SK-N-MC (cell line): ENCODE data around the gene PDCD11.

ENCODE experiments used
- DNase-seq: peaks from one replicate; pipeline ENCODE4 v3.0.0-alpha.2; 2011; ENCODE audit warnings: low read depth, low spot score
- H3K27ac ChIP-seq: fragments of 200-600 bp; sonication (generic); 2 replicates; pipeline ENCODE4 v1.5.1; 2016; ENCODE audit warnings: mixed run types
- H3K36me3 ChIP-seq: fragments of 200-600 bp; sonication (generic); 2 replicates; pipeline ENCODE4 v1.6.1; 2017; ENCODE audit warnings: antibody characterized with exemption, low read length, mixed read lengths; ENCODE audit not compliant: insufficient read depth
- H3K4me3 ChIP-seq: fragments of 200-600 bp; sonication (generic); 2 replicates; pipeline ENCODE4 v1.5.1; 2016
- H3K9ac ChIP-seq: fragments of 200-600 bp; sonication (generic); 2 replicates; pipeline ENCODE4 v1.8.0; 2017; ENCODE audit warnings: mixed run types, mixed read lengths; ENCODE audit not compliant: insufficient read length
- H3K9me3 ChIP-seq: fragments of 200-600 bp; sonication (generic); 2 replicates; pipeline ENCODE4 v1.6.1; 2017; ENCODE audit warnings: low read depth, mild to moderate bottlenecking, antibody characterized with exemption, low read length, moderate library complexity, mixed read lengths
- EZH2 ChIP-seq: fragments of 200-600 bp; sonication (generic); IDR thresholded peaks from one replicate; pipeline ENCODE4 v1.6.1; 2017; ENCODE audit warnings: antibody characterized with exemption
- FOXP2 ChIP-seq: optimal IDR thresholded peaks from 2 replicates; pipeline ENCODE3; 2011; ENCODE audit warnings: mild to moderate bottlenecking, moderate library complexity; ENCODE audit not compliant: insufficient read depth; ENCODE audit errors: extremely low read length, control extremely low read depth
- POLR2AphosphoS5 ChIP-seq: IDR thresholded peaks from 2 replicates; pipeline ENCODE4 v1.6.1; 2012; ENCODE audit warnings: mild to moderate bottlenecking, low read depth, low read length, borderline replicate concordance

Gene PDCD11

GRCh38 chr10:103458720-103459119 is 62.3 kb downstream of the PDCD11 start, which contains the start of gene CALHM1:
Gene CALHM1, minus strand, starts transcription at chr10:103458900. Its CDS starts 149 bp downstream, at chr10:103458751.
- no peak within 1 kb of the TSS for H3K4me3 ChIP-seq
- H3K9ac ChIP-seq: no peak within 1 kb of the TSS
- H3K9me3 ChIP-seq: no peaks in the 10 kb centered on the region
- H3K36me3 ChIP-seq: no peaks in the 10 kb centered on the region
- TF ChIP-seq EZH2 (no peak), FOXP2 (no peak), POLR2AphosphoS5 (no peak)
- H3K27ac ChIP-seq: no peak within 1 kb of the TSS
- no peak for DNase-seq

GRCh38 chr10:103459615-103460014 is 63.2 kb downstream of the PDCD11 start:
- no peak for TF ChIP-seq POLR2AphosphoS5
- TF ChIP-seq EZH2: no peak
- TF ChIP-seq FOXP2: no peak
- H3K27ac ChIP-seq: no peak overlapping the region
- no peaks in the 10 kb centered on the region for H3K9me3 ChIP-seq
- DNase-seq: no peak
- H3K9ac ChIP-seq: no peak overlapping the region
- H3K4me3 ChIP-seq: no peak overlapping the region
- H3K36me3 ChIP-seq: no peaks in the 10 kb centered on the region

DNA sequence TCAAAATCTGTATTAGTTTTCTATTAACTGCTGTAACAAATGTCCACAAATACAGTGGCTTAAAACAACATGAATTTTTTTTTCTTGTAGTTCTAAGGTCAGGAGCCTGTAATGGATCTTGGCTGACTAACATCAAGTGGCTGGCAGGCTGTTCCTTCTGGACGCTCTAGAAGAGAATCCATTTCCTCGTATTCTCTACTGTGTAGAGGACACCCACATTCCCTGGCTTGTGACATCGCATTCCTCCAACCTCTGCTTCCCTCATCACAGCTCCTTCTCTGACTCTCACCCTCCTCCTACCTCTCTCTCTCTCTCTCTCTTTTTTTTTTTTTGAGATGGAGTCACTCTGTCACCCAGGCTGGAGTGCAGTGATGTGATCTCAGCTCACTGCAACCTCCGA is 67.1 kb downstream of the PDCD11 start:
- no peak for DNase-seq
- no peak overlapping the region for H3K4me3 ChIP-seq
- no peaks in the 10 kb centered on the region for H3K36me3 ChIP-seq
- no peaks in the 10 kb centered on the region for H3K9me3 ChIP-seq
- H3K27ac ChIP-seq: no peak overlapping the region
- TF ChIP-seq FOXP2 (no peak), EZH2 (no peak), POLR2AphosphoS5 (no peak)
- no peak overlapping the region for H3K9ac ChIP-seq

DNA sequence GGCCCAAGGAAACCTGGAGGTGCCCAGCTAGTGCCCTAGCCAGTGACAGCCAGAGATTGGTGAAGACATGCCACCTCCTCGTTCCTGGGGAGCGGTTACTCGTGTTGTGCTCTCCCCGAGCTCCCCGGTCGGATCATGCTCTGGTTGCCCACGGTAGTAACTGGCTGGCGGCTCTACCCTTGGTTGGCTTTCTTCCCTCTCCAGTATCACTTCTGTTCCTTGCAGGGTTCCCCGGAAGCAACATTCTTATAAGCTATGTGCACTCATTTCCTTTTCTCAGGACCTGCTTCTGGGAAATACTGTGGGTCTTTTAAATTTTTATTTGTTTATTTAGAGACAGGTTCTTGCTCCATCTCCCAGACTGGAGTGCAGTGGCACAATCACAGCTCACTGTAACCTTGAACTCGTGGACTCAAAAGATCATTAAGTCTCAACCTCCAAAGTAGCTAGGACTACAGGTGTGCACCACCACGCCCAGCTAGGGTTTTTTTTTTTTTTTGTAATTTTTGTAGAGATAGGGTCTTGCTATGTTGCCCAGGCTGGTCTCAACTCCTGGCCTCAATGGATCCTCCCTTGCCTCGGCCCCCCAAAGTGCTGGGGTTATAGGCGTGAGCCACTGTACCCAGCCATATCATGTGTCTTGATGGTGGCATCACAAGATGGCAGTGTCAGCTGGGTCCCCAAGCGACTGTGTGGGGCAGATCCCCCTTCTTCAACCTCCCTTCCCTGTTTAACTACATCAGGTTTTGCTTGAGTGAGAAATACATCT is 69.2 kb downstream of the PDCD11 start:
- Histone ChIP-seq H3K4me3 (no peak overlapping the region), H3K9ac (no peak overlapping the region), H3K27ac (no peak overlapping the region), H3K36me3 (no peaks in the 10 kb centered on the region), H3K9me3 (no peaks in the 10 kb centered on the region)
- no peak for DNase-seq
- no peak for TF ChIP-seq EZH2
- TF ChIP-seq POLR2AphosphoS5: no peak
- no peak for TF ChIP-seq FOXP2

DNA sequence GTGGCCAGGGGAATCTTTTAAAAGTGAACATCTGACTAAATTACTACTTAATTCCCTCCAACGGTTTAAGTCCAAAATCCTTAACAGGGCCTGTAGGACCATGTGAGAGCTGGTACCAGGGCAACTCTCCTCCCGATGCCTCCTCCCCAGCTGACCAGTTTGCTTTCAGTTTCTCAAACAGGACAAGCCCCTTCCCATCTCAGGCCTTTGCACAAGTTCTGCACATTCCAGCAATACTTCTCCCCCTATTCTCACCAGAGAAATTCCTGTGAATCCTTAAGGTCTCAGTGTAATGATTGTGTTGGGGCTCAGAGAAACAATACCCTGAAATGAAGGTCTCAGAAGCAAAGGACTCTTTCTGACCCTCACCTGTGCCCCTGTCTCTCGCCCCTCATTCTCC is 70.3 kb downstream of the PDCD11 start:
- no peak overlapping the region for H3K27ac ChIP-seq
- no peak for DNase-seq
- TF ChIP-seq POLR2AphosphoS5 (no peak), FOXP2 (no peak), EZH2 (no peak)
- H3K9ac ChIP-seq: no peak overlapping the region
- no peak overlapping the region for H3K4me3 ChIP-seq
- H3K36me3 ChIP-seq: no peaks in the 10 kb centered on the region
- no peaks in the 10 kb centered on the region for H3K9me3 ChIP-seq

DNA sequence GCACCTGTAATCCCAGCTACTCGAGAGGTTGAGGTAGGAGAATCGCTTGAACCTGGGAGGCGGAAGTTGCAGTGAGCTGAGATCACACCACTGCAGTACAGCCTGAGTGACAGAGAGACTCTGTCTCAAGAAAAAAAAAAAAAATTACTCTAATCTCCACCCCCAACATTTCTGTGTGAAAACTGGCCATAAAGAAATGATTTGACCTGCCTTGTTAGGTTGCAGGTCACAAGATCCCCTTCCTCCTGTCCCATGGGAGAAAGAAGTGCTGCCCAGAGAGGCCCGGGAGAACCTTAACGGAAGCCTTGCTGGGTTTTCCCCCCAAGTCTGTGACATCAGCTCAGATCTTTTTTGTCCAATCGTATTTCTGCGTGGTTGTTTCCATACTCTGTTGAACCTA is 71.0 kb downstream of the PDCD11 start:
- Histone ChIP-seq H3K36me3 (no peaks in the 10 kb centered on the region), H3K27ac (no peak overlapping the region), H3K9me3 (no peaks in the 10 kb centered on the region), H3K4me3 (no peak overlapping the region), H3K9ac (no peak overlapping the region)
- DNase-seq: no peak
- TF ChIP-seq EZH2 (no peak), FOXP2 (no peak), POLR2AphosphoS5 (no peak)

GRCh38 chr10:103469201-103469600 is 72.8 kb downstream of the PDCD11 start:
- H3K4me3 ChIP-seq: no peak overlapping the region
- no peak for DNase-seq
- H3K9me3 ChIP-seq: no peaks in the 10 kb centered on the region
- H3K36me3 ChIP-seq: no peaks in the 10 kb centered on the region
- no peak for TF ChIP-seq POLR2AphosphoS5
- no peak for TF ChIP-seq EZH2
- no peak for TF ChIP-seq FOXP2
- H3K9ac ChIP-seq: no peak overlapping the region
- no peak overlapping the region for H3K27ac ChIP-seq

- H3K9me3 ChIP-seq: no peaks in the 10 kb centered on the region
- H3K4me3 ChIP-seq: no peak overlapping the region
- no peak overlapping the region for H3K9ac ChIP-seq
- TF ChIP-seq FOXP2 (no peak), POLR2AphosphoS5 (no peak), EZH2 (no peak)
- H3K36me3 ChIP-seq: no peaks in the 10 kb centered on the region
- DNase-seq: no peak
- H3K27ac ChIP-seq: no peak overlapping the region
Observed at GRCh38 chr10:103470761-103471653, 74.6 kb downstream of the PDCD11 start.
